ENCODE measurements around the gene GRM1. TPM values are rescaled to one million over a fixed set of nuclear protein-coding genes. Genes with fewer than 3 reads are reported as not detected.
A peak's percentile ranks its signal among the peaks of the same experiment; 100 is the strongest.

GRM1 gene
- polyA plus RNA-seq, 2 of the 4 experiments (the other 2 are of a cell fraction) = 0.04 TPM; not detected in 1

DNA sequence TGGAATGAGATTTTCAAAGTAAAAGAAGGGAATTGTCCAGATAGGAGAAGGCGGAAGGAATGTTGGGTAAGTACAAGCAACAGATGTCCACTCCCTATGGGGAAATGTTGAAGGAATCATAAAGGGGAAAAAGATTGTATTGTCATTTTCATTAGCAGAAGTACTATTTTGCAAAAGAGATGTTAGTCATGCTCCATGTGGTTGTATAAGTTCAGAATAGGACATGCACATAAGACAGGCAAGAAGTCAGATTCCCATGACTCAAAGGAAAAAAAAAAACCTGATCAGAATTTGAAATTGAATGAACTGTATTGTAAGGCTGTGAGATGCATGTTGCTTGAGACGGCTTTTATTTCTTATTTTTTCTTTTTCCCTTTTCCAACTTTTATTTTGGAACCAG lies 36.8 kb downstream of the GRM1 start:
- ChIA-PET CTCF (no interaction called here), POLR2A (no interaction called here)
- WGBS (ENCODE audit: missing lambda C conversion rate) = 19% methylated on average over 2 of the region's 2 CpGs
- no peaks in the 10 kb centered on the region for H3K9me3 ChIP-seq
- H3K4me3 ChIP-seq = no peak overlapping the region
- FAIRE-seq = no peak
- H3K4me2 ChIP-seq = no peak overlapping the region
- TF ChIP-seq, protein P1, sequence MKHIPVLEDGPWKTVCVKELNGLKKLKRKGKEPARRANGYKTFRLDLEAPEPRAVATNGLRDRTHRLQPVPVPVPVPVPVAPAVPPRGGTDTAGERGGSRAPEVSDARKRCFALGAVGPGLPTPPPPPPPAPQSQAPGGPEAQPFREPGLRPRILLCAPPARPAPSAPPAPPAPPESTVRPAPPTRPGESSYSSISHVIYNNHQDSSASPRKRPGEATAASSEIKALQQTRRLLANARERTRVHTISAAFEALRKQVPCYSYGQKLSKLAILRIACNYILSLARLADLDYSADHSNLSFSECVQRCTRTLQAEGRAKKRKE (CRISPR knock-in tag; IDR thresholded peaks at IDR 0.05; ENCODE audit: low read depth) = no peak
- TF ChIP-seq, protein P2, sequence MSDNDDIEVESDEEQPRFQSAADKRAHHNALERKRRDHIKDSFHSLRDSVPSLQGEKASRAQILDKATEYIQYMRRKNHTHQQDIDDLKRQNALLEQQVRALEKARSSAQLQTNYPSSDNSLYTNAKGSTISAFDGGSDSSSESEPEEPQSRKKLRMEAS (IDR thresholded peaks at IDR 0.05) = no peak
- TF ChIP-seq, protein P3, sequence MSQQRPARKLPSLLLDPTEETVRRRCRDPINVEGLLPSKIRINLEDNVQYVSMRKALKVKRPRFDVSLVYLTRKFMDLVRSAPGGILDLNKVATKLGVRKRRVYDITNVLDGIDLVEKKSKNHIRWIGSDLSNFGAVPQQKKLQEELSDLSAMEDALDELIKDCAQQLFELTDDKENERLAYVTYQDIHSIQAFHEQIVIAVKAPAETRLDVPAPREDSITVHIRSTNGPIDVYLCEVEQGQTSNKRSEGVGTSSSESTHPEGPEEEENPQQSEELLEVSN (IDR thresholded peaks at IDR 0.05; ENCODE audit: borderline replicate concordance, low read depth) = no peak
- no peak for TF ChIP-seq POLR2A (IDR thresholded peaks at IDR 0.05; ENCODE audit: low read length)
- DNase-seq (ENCODE audit: low read depth in 1 of 2, low spot score in 1 of 2) = no peak
- ATAC-seq = no peak
- H3K27ac ChIP-seq = no peak overlapping the region
- H3K4me1 ChIP-seq = no peaks in the 10 kb centered on the region

DNA sequence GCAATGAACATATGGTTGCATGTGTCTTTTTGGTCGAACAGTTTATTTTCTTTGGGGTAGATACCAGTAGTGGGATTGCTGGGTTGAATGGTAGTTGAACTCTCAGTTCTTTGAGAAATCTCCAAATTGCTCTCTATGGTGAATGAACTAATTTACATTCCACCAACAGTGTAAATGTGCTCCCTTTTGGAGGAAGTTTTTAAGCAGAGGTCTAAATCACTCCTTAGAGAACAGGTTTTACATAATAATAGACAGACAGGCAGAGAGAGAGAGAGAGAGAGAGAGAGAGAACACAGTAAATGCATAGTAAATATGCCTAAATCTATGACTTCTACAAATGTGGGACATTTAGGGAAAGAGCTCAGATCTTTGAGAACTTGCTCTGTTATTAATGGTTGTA lies 37.6 kb downstream of the GRM1 start:
- ATAC-seq = no peak

DNA sequence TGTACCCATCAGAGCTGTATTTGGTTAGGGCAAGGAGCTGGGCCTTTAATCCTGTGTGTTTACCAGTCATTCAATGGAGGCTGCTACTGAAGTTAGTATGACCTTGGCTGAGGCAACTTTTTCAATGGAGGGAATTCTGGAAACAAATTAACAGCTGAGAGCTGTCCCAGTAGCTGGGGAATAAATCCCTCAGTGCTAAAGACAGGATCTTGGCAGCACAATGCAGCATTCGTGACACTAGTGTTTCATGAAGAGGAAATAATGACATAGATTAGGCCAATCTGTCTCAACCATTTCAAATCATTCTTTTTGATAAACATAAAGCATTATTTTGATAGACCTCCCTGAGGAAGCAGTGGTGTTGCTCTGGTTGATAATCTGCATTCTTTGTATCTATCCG lies 42.9 kb downstream of the GRM1 start:
- DNase-seq (ENCODE audit: low read depth in 1 of 2, low spot score in 1 of 2) = no peak
- Histone ChIP-seq H3K4me1 (no peaks in the 10 kb centered on the region), H3K9me3 (no peaks in the 10 kb centered on the region), H3K27ac (no peak overlapping the region), H3K4me2 (no peak overlapping the region), H3K4me3 (no peak overlapping the region)
- TF ChIP-seq NFE2L2 (conservative IDR thresholded peaks at IDR 0.05; ENCODE audit: low read length) = no peak
- ChIA-PET POLR2A (no interaction called here), CTCF (no interaction called here)
- 51% methylated on average over 2 of the region's 2 CpGs for WGBS (ENCODE audit: missing lambda C conversion rate)
- no peak for ATAC-seq
- no peak for FAIRE-seq

More for the DNA sequence above, 37.6 kb downstream of the GRM1 start:
- ChIA-PET CTCF (no interaction called here), POLR2A (no interaction called here)
- Histone ChIP-seq H3K4me3 (no peak overlapping the region), H3K4me1 (no peaks in the 10 kb centered on the region), H3K9me3 (no peaks in the 10 kb centered on the region), H3K27ac (no peak overlapping the region), H3K4me2 (no peak overlapping the region)
- WGBS (ENCODE audit: missing lambda C conversion rate) = 0% methylated on average over 1 of the region's 1 CpG
- TF ChIP-seq FOXS1 (CRISPR knock-in tag; IDR thresholded peaks at IDR 0.05) (no peak), ZC3H11A (IDR thresholded peaks at IDR 0.05) (no peak), HOXB5 (CRISPR knock-in tag; IDR thresholded peaks at IDR 0.05) (no peak), EHF (CRISPR knock-in tag; IDR thresholded peaks at IDR 0.05) (no peak), HEYL (CRISPR knock-in tag; IDR thresholded peaks at IDR 0.05) (no peak), HOXA7 (CRISPR knock-in tag; IDR thresholded peaks at IDR 0.05) (no peak), GATA3 (IDR thresholded peaks at IDR 0.05; ENCODE audit: borderline replicate concordance) (no peak), MYC (IDR thresholded peaks at IDR 0.05; ENCODE audit: borderline replicate concordance, low read length) (no peak), RFX5 (IDR thresholded peaks at IDR 0.05) (no peak)
- FAIRE-seq = no peak
- no peak for DNase-seq (ENCODE audit: low read depth in 1 of 2, low spot score in 1 of 2)

DNA sequence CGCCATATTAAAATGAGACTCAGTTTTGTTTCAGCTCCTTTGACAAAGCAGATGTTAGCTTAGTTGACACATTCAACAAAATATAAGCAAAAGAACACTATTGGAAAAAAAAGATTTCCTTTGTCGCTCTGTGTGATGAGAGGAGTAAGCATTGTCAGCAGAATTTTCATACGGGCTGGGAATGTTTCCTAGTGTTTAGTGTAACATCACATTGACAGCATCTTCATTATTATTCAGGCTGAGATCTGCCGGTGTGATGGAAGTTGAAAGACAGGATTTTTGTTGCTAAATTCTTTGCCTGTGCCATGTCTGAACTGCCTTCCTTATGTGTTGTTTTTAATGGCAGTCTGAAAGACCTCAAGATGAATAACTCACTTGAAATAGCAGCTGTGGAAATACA lies 49.1 kb downstream of the GRM1 start:
- FAIRE-seq (no peak), DNase-seq (ENCODE audit: low read depth in 1 of 2, low spot score in 1 of 2) (no peak), ATAC-seq (no peak)
- 37% methylated on average over 4 of the region's 4 CpGs for WGBS (ENCODE audit: missing lambda C conversion rate)
- Histone ChIP-seq H3K27ac (no peak overlapping the region), H3K9me3 (no peaks in the 10 kb centered on the region), H3K4me3 (no peak overlapping the region), H3K4me2 (no peak overlapping the region), H3K4me1 (no peaks in the 10 kb centered on the region)
- TF ChIP-seq MAFK (IDR thresholded peaks at IDR 0.05; ENCODE audit: partially characterized antibody) = peak; percentile 26
- TF ChIP-seq RFX5 (IDR thresholded peaks at IDR 0.05) = no peak
- ChIA-PET CTCF (no interaction called here), POLR2A (no interaction called here)

DNA sequence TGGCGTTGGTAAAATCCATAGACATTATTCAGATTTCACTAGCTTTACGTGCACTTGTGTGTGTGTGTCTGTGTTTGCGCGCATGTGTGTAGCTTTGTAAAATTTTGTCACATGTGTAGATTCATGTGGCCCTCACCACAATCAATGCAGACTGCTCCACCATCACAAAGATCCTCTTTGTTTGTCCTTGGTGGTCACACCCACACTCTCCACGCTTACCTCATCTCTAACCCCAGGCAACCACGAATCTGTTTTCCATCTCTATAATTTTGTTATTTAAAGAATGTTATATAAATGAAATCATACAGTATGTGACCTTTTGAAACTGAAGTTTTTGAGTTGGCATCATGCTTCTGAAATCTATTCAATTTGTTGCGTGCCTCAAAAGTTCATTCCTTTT lies 58.5 kb downstream of the GRM1 start:
- POLR2A ChIA-PET = no interaction called here
- no peak for FAIRE-seq

More for the DNA sequence above, 58.5 kb downstream of the GRM1 start:
- Histone ChIP-seq H3K4me3 (no peak overlapping the region), H3K27ac (no peak overlapping the region), H3K9me3 (no peaks in the 10 kb centered on the region), H3K4me2 (no peak overlapping the region), H3K4me1 (no peaks in the 10 kb centered on the region)
- no peak for ATAC-seq
- TF ChIP-seq ESRRA (IDR thresholded peaks at IDR 0.05; ENCODE audit: borderline replicate concordance, low read length) = no peak
- TF ChIP-seq CHD4 (IDR thresholded peaks at IDR 0.05; ENCODE audit: borderline replicate concordance) = no peak
- no peak for TF ChIP-seq CHD2 (IDR thresholded peaks at IDR 0.05; ENCODE audit: low read length, partially characterized antibody)
- TF ChIP-seq, protein P3 (IDR thresholded peaks at IDR 0.05; ENCODE audit: borderline replicate concordance, low read depth) = no peak
- no peak for TF ChIP-seq NFE2L2 (conservative IDR thresholded peaks at IDR 0.05; ENCODE audit: low read length)
- TF ChIP-seq HEYL (CRISPR knock-in tag; IDR thresholded peaks at IDR 0.05) = no peak
- CTCF ChIA-PET = no interaction called here
- DNase-seq (ENCODE audit: low read depth in 1 of 2, low spot score in 1 of 2) = no peak
- 57% methylated on average over 7 of the region's 7 CpGs for WGBS (ENCODE audit: missing lambda C conversion rate)

Measured in A549 (cell line).